NOMO-1 (cell line): ENCODE measurements around the gene SARDH.
"Not testable (repeated sequence)": the region's sequence is repeated elsewhere in the genome, so short reads cannot be mapped to it uniquely, and the experiment has no call there.

Experiments
- DNase-seq, 2 experiments: peaks; one replicate each; lab custom pipeline; 2025; ENCODE audit not compliant: unreplicated experiment in 2 of 2; lab: John Stamatoyannopoulos, UW

SARDH gene

DNA sequence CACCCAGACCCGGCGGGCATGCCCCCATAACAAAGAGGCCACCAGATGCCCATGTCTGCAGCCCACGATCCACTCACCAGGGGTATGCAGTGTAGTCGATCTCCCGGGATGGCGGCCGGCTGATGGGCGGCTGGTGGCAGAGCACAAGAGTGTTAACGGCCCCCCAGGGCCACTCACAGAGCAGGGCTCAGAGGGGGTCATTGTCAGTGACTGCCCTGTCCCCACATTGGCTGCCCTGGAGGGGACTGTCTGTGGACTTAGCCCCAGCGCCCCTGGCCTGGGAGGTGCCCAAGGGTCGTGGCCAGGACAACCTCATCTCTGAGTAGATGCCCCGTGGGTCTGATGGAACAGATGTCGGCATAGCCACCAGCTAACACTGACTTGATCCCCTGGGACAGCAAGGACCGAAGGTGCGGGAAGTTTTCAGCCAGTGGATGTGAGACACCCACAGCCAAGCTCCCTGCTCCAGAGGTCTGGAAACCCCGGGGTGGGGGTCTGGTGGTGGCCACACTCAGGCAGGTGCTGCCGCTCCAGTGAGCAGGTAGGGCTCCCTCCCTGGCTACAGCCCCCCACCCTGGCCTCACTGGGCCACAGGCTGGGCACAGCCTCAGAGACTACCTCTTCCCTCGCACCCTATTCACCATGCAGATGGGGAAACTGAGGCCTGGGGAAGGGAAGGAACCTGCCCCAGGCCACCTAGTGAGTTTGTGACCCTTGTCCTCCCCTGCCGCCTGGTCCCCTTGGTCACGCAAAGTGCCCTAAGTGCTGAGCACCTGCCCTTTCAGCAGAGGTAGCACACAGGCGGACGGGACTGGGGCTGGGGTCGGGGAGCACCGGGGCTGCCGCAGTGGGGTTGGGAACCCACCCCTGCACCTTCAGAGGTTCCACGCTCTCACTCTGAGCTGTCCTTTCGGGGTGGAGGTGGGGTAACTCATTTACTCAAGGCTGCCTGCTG is 38.1 kb upstream of the SARDH start:
- DNase-seq: no peak

DNA sequence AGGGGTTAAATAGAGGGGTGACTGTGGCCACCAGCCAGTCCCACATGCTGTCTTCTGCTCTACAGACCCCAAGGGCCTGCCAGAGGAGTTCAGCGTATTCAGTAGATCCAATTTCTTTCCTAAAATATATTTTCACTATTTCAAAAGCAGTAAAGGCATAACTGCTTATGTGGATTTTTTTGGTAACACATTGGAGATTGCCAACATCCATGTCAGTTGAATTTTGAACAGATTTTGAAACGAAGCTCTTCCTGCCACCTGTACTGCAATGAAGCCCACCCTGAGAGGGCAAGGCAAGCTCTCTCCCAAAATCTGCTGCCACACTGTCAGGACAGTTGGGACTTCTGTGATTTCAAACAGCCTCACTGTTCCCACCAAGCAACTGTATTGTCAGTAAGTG is 37.1 kb upstream of the SARDH start:
- no peak for DNase-seq

DNA sequence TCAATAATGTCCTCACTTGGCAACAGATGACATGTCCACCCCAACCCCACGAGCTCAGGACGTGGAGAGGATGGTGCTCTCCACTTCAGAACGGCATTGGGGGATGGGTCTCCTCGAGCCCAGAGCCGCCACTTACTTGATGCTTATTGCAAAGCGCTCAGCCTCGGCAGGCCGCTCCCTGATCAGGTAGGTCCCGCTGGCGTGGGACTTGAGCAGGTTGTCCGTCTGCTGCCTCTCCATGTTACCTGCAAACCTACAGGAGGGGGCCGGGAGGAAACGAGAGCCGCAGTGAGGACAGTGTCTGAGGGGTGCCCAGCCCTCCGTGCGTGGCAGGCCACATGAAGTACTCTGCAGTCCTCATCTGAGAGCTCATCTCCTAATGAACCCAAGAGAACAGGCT is 36.6 kb upstream of the SARDH start:
- DNase-seq: no peak

DNA sequence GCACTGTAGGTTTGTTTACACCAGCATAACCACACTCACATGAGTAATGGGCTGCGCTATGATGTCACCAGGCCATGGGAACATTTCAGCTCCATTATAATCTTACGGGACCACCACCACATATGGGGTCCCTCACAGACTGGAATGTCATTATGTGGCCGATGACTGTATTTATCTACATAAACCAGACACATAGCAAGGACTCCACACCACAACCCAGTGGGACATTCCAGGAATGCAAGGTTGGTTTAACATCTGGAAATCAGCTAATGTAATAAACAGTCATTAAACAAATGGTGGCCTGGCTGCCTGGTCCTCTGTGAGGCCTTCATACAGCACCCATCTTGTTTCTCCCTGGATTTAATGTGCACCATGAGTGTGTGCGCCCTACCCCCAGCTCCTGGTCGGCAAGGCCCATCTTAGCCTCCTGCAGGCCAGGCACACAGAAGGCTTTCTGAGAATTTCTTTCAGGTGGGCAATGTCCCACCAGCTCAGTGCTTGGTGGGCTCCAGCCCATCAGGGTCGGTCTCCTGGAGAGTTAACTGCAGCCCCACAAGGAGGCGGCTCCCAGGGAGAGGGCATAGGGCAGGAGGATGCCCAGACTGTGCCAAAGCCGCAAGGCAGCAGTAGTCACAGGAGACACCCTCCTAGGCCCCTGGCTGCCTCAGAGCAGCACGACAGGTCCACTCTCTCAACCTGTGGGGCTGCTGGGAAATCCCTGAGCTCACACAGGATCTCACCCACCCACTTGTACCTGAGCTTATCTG is 35.9 kb upstream of the SARDH start:
- no peak for DNase-seq

DNA sequence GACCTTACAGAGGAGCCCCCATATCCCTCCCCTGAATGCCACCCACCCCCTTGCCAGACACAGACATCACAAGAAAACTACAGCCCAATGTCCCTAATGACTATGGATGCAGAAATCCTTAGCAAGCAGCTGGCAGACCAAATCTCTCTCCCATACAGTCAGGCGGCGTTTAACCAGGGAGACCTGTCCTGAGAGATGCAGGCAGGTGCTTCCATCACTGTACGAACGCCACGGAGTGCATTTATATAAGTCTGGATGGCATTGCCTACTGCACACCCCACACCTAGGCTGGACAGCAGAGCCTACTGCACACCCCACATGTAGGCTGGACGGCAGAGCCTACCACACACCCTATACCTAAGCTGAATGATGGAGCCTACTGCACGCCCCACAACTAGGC is 34.4 kb upstream of the SARDH start:
- no peak for DNase-seq

DNA sequence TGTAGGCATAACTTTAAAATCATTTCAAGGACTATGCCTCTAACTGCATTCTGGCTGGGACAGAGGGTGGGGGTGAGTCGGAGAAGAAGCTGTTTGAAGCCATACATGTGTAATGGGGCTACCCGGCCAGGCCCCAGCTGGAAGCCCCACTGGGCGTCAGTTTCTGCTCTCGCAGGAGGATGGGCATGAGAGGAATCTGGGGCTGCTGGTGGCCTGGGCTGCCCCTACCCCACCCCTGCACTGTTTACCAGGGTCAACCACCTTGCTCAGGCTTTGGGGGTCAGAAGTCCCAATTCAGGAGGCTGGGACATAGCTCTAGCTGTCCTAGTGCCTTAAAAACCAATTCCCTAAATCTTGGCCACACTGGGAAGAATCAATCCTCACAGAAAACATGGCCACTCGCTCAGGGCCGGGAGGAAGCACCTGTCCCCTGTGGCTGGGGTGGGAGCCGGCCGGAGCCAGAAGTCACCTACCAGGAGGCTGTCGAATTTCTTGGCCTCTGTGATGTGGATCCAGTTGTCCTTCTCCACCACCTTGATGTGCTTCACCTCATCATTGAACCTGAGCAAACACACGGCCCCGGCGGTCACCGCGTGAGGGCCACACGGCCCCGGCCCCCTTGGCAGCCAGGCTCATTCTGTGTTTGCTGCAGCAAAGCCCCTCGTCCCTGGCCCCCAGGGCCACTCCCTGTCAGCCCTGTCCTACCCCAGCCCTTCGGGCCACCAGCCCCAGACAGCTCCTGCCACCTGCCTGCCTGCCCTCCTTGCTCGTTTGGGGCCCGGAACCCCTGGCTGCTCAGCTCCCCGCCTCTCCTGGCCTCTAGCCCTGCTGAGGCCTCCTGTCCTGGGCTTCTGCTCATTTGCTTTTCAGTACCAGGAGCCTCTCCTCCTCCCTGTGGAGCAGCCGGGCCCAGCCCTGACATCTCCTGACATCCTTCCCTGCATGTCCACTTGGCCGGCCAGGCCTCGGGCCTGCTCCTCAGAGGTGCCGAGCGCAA is 33.6 kb upstream of the SARDH start:
- no peak for DNase-seq

DNA sequence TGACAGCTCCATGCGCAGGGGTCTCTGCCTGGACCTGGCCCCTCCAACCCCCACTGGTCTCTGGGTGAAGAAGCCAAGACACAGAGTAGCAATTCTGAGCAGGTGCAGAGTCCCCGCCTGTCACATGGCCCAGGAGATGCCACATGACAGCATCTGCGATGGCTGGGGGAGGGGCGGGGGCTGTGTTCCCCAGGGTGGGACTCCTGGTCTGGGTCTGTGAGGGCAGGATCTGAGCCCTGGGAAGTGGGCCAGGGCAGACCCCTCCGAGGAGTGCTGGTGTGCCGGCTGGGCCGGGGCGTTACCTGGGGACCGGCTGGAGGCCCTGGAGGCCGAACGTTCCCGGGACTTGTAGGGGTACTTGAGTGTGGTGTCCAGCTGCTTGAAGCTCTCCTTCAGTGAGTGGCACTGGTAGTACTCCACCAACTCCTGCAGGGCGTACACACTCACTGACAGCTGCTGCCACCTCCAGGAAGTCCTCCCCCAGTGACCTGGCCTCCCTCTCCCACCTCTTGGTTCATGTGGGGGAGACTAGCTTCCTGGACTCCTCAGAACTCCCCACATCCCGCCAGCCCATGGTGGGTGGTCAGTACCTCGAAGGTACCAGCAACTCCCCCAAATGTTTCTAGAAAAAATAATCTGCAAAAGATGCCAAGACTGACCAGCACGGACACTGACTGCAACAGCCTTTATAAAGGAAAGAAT is 32.1 kb upstream of the SARDH start:
- no peak for DNase-seq

DNA sequence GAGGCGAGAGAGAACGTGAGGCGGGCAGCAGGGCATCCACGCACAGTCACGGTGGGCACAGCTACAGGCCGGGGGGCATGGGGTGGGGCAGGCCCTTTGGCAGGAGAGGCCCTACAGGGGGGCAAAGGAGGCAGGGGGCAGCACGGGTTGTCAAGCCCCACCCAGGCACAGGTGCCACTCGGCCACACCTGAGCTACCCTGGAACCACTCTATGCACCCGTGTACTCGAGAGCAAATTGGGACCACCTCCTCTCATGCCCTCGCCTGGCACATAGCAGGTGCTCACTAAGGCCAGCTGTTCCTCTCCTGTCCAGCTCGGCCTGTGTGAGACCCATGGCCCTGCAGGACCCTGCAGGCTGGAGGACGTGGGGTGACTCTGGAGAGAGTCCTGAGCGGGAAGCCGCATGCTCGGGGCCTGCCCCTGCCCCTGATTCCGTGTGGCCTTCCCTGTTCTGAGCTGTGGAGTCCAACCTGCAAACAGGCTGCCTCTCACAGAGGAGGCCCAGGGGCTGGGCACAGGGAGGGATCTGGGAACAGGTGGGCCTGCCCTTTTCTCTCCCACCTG is 31.4 kb upstream of the SARDH start:
- DNase-seq: no peak

DNA sequence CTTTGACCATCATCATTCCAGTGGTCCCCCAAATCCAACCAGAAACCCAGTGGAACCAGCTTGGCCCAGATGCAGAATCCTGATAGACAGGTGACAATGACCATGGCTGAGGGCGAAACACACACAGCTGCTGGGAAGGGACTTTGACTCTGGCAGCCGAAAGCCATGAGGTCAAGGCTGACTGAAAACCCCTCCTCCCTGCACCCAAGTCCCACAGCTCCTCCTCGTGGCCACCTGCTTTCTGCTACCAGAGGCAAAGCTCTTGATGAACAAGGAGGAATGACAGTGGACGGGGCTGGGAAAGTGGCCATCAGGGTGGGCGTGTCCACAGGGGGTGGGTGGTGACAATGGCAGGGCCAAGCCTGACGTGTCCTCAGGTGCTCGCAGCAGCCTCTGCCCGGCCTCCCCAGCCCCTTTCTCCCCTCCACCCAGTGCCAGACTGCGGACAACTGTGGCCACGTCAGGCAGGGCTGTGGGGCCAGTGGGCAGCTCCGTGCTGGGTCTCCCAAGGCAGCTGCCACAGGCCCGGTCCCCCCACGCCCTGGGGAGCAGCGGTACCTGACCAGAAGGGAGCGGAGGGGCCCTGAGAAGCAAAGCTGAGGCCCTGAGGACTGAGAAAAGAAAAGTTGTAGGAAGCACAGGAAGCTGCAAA is 30.8 kb upstream of the SARDH start:
- DNase-seq: no peak

DNA sequence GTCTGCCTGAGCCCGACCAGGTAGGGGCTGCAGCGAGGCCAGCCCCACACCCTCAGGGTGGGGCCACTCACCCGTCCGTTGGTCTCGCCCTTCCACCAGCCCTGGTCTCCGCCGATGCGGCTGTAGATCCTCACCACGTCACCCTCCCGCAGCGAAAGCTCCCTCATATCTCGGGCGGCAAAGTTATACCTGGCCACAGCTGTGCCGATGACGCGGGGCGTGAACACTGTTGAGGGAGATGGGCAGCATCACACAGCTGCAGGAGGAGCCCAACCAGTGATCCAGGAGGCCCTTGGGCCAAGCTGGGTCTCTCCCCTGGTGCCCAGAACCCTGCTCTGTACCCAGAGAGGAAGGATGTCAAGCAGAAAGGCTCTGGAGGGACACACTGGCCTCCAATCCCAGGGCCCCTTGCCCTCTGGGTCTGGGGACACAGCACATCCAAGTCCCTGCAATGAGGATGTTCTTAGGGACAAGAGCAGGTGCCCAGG is 30.3 kb upstream of the SARDH start:
- no peak for DNase-seq

DNA sequence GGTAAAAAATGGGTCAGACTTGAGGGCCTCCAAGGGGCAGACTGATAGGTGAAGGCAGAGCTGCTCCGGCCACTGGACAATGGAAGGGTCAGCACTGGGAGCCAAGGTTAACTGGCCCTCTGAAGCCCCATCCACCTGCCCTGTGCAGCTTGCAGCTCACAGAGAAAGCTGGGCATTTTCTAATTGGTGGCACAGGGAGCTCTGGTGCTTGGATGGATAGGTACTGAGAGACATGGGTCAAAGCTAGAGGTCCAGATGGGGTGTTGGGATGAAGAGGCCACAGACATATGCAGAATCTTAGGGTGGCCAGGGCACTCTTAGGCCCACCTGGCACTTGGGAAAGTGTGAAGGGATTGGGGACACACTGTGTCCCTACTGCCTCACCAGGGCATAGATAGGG is 29.5 kb upstream of the SARDH start:
- no peak for DNase-seq

DNA sequence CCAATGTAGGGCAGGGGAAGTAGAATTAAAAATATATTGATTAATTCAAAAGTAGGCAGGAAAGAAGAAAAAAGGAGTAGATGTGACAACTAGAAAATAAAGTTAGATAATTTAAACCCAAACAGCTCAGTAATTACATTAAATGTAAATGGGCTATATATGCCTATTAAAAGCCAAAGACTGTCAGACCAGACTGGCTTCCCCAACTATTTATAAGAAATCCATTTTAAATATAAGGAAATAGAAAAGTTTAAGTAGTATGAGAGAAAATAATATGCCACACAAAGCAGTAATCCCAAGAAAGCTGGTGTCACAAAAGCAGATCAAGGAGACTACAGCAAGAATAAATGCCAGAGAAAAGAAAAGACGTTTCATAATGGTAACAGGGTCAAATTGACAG is 28.9 kb upstream of the SARDH start:
- DNase-seq: no peak

DNA sequence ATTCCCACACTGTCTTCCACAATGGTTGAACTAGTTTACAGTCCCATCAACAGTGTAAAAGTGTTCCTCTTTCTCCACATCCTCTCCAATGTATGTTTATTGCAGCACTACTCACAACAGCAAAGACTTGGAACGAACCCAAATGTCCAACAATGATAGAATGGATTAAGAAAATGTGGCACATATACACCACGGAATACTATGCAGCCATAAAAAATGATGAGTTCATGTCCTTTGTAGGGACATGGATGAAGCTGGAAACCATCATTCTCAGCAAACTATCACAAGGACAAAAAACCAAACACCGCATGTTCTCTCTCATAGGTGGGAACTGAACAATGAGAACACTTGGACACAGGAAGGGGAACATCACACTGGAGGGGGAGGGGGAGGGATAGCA is 28.1 kb upstream of the SARDH start:
- not testable (repeated sequence) for DNase-seq

DNA sequence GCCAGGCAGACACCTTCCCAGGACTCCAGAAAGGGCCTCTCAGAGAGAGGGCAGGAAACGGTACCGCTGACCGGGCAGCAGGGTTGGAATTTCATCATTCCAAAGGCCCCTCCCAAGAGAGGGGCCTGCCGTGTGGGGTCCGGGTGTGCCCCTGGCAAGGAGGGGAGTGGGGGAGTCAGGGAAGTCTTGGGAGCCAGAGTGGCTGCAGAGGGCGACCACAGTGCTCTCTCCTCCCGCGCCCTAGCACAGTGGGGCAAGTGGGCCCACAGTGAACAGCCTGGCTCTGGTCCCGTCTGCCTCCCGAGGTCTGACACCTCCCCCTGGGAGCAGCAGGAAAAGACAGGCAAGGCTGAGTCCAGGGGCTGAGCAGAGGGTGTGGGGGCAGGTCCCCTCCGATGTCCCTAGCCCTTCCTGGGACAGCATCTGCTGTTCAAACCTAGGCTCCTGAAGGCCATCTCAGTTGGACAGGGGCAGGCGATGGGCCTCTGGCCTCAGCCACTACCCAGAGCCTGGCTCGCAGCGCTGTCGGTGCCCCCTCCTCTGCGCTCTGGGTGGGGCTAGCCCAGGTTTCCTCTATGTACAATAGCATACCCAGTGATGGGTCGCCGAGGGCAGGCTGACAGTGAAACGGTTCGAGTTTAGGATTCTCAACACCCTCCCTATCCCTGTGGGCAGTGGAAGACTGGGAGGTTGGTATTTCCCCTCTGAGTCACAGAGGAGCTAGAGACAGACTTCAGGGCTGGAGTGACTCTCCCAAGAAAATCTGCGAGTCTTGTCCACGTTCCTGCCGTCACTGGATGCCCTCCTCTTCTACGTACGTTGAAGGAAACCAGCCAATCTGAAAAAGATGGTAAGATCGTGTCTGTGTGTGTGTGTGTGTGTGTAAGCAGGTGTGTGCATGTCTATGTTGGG is 25.4 kb upstream of the SARDH start:
- DNase-seq: no peak

DNA sequence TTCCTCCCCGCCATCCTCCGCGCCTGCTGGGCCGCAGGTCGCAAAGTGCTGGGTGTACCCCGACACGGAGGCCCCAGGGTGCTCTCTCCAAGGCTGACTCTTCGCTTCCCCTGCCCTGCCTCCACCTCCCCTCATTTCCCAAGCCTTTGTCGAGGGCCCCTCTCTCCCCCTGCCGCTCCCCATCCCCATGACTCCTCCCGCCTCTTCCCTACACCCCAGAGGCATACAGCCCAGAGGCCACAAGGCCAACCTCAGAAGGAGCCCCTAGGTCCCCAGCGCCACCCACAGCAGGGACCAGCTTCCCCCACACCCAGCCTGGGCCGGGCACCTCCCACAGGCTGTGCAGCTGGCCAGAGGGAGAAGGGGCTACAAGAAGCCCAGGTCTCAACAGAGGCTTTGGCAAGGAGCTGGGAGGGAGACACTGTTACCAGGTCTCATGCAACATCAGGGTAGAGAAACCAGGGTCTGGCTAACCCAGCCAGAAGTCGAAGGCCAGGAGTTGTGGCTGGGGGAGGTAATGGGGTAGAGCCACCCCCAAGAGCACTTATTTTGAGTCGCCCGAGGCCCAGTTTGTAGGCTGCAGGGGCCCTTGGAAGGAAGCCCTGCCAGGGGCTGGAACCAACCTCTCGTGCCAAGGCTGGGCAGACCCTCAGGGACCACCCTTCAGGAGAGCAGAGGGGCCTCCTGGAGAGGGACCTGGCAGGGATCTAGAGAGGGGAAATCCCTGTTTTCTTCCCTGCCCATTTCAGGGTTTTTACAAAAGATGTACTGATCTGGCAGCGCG is 24.5 kb upstream of the SARDH start:
- no peak for DNase-seq

DNA sequence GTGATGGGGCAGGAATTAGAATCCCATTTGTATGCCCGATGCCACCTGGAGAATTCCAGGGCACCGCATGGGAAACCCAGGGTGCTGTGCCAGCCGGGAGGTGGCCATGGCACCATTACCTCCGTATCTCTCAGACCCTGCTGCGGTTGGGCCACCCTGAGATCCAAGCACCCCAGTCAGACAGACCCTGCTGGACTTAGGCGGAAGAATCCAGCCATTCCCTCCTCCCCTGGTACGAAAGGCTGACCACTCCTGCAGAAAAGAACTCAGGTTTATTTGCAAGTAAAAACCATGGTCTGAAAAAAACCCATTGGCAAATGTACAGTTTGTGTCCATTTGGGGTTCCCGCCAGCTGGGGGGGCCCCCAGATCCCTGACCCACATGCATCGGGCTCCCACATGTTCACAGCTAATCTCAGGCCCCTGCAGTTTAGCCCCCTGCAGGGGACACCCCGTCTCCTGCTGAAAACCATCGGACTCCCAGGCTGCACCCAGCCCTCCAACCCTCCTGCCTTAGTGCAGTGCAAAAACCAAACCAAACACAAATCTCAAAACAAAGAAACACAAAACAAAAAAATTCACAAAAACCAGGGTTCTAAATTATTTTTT is 23.6 kb upstream of the SARDH start:
- DNase-seq: no peak

DNA sequence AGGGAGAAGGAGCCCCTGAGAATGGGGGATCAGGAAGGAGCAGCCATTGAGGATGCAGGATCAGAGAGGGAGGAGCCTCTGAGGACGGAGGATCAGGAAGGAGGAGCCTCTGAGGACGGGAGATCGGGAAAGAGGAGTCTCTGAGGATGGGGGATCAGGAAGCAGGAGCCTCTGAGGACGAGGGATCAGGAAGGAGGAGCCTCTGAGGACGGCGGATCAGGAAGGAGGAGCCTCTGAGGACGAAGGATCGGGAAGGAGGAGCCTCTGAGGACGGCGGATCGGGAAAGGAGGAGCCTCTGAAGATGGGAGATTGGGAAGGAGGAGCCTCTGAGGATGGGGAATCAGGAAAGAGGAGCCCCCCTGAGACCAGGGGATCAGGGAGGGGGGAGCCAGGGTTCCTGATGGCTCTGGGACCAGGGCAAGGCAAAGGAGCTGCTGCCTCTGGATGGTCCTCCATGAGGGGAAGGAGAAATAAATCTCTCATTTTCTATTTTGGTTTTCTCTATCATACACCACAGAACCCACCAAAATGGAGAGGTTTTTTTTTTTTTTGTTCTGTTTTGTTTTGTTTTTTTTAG is 22.6 kb upstream of the SARDH start:
- no peak for DNase-seq
